IMR-90 (cell line): Measurements from ENCODE around the gene LOXL3. TPM values are rescaled to one million over a fixed set of nuclear protein-coding genes. Genes with fewer than 3 reads are reported as not detected.

Experiments used
- ATAC-seq: fragments of 200-7000 bp; cut with Tn5 transposase; 2 replicates; pipeline ENCODE4 v1.9.1; 2020; ENCODE audit warnings: low read depth, mild to moderate bottlenecking, moderate library complexity
- BruUV-seq: library from RNA; stranded (reverse); fragments of 400-500 nt; replicated peaks from 2 replicates; lab custom pipeline; 2021; lab: Mats Ljungman, UMichigan
- CTCF ChIA-PET: fragments of 300-600 bp; formaldehyde crosslinking; extraction: SDS; loops from one replicate; lab custom pipeline; 2021; ENCODE audit warnings: antibody characterized with exemption; lab: Yijun Ruan, JAX
- POLR2A ChIA-PET: fragments of 300-600 bp; sonication (Branson Sonifier 250); formaldehyde crosslinking; loops from one replicate; lab custom pipeline; 2022; ENCODE audit warnings: antibody characterized with exemption; ENCODE audit not compliant: unreplicated experiment; lab: Charles Lee
- DNase-seq: peaks from one replicate; pipeline ENCODE4 v3.0.0; 2013
- H2AFZ ChIP-seq: replicated peaks from 2 replicates; pipeline ENCODE3; 2013; ENCODE audit warnings: low read length, mild to moderate bottlenecking; ENCODE audit not compliant: poor library complexity
- H2AK5ac ChIP-seq: 2 replicates; pipeline ENCODE4 v1.6.1; 2013; ENCODE audit warnings: low read depth, low read length, inconsistent platforms
- H2AK9ac ChIP-seq: replicated peaks from 2 replicates; pipeline ENCODE3; 2013; ENCODE audit warnings: mild to moderate bottlenecking, low read depth, low read length, moderate library complexity; ENCODE audit not compliant: poor library complexity
- H2BK120ac ChIP-seq: 2 replicates; pipeline ENCODE4 v1.6.1; 2013; ENCODE audit warnings: low read depth, low read length, inconsistent platforms
- H2BK15ac ChIP-seq: 3 replicates; pipeline ENCODE4 v1.6.1; 2013; ENCODE audit warnings: low read depth, low read length, inconsistent platforms
- H2BK20ac ChIP-seq: 2 replicates; pipeline ENCODE4 v1.6.1; 2013; ENCODE audit warnings: low read depth, mild to moderate bottlenecking, inconsistent platforms, low read length, moderate library complexity
- H2BK5ac ChIP-seq: 2 replicates; pipeline ENCODE4 v1.6.1; 2013; ENCODE audit warnings: mild to moderate bottlenecking, low read depth, low read length, inconsistent platforms; ENCODE audit not compliant: poor library complexity, severe bottlenecking
- H3K14ac ChIP-seq: replicated peaks from 2 replicates; pipeline ENCODE4 v1.6.1; 2013; ENCODE audit warnings: low read depth, low read length, inconsistent platforms
- H3K18ac ChIP-seq: 2 replicates; pipeline ENCODE4 v1.6.1; 2013; ENCODE audit warnings: low read depth, low read length, control low read depth
- H3K23ac ChIP-seq: 2 replicates; pipeline ENCODE4 v1.6.1; 2013; ENCODE audit warnings: low read depth, low read length, inconsistent platforms
- H3K27ac ChIP-seq: 2 replicates; pipeline ENCODE4 v1.5.1; 2013; ENCODE audit warnings: mild to moderate bottlenecking, control low read depth, low read length; ENCODE audit not compliant: insufficient read depth
- H3K27me3 ChIP-seq: 2 replicates; pipeline ENCODE4 v1.6.1; 2013; ENCODE audit warnings: low read length; ENCODE audit not compliant: control insufficient read depth, insufficient read depth
- H3K36me3 ChIP-seq: 2 replicates; pipeline ENCODE4 v1.6.1; 2013; ENCODE audit warnings: low read length, mixed read lengths; ENCODE audit not compliant: control insufficient read depth, insufficient read depth
- H3K4ac ChIP-seq: 2 replicates; pipeline ENCODE4 v1.6.1; 2013; ENCODE audit warnings: low read depth, low read length, inconsistent platforms
- H3K4me1 ChIP-seq: 2 replicates; pipeline ENCODE4 v1.6.1; 2013; ENCODE audit warnings: low read length, mixed read lengths; ENCODE audit not compliant: control insufficient read depth, insufficient read depth
- H3K4me2 ChIP-seq: 2 replicates; pipeline ENCODE4 v1.6.1; 2013; ENCODE audit warnings: low read depth, mild to moderate bottlenecking, control low read depth, low read length, moderate library complexity
- H3K4me3 ChIP-seq: 2 replicates; pipeline ENCODE4 v1.5.1; 2013; ENCODE audit warnings: low read depth, mild to moderate bottlenecking, control low read depth, low read length, moderate library complexity; ENCODE audit not compliant: insufficient read depth
- H3K56ac ChIP-seq: 2 replicates; pipeline ENCODE4 v1.6.1; 2013; ENCODE audit warnings: low read length, inconsistent platforms; ENCODE audit not compliant: insufficient read depth; ENCODE audit errors: extremely low read depth
- H3K79me1 ChIP-seq, 2 experiments: 2 replicates each; pipeline ENCODE4 v1.6.1; 2013; ENCODE audit warnings: low read length in 2 of 2, inconsistent platforms in 1 of 2, low read depth in 1 of 2
- H3K9ac ChIP-seq: 2 replicates; pipeline ENCODE4 v1.6.1; 2013; ENCODE audit warnings: low read depth, low read length, control low read depth
- H3K9me1 ChIP-seq: 2 replicates; pipeline ENCODE4 v1.6.1; 2013; ENCODE audit warnings: low read length, inconsistent platforms; ENCODE audit not compliant: insufficient read depth
- H3K9me3 ChIP-seq: 2 replicates; pipeline ENCODE4 v1.6.1; 2013; ENCODE audit warnings: low read length; ENCODE audit not compliant: control insufficient read depth, insufficient read depth
- H4K20me1 ChIP-seq: 2 replicates; pipeline ENCODE4 v1.6.1; 2013; ENCODE audit warnings: low read length, inconsistent platforms; ENCODE audit not compliant: insufficient read depth
- H4K5ac ChIP-seq: 2 replicates; pipeline ENCODE4 v1.6.1; 2013; ENCODE audit warnings: mild to moderate bottlenecking, low read depth, low read length, control low read depth
- H4K8ac ChIP-seq, 2 experiments: 2 replicates each; pipeline ENCODE4 v1.6.1; 2013; ENCODE audit warnings: low read depth in 2 of 2, low read length in 2 of 2, control low read depth in 1 of 2, inconsistent platforms in 1 of 2
- H4K91ac ChIP-seq: 2 replicates; pipeline ENCODE4 v1.6.1; 2013; ENCODE audit warnings: low read depth, low read length, inconsistent platforms; ENCODE audit not compliant: insufficient read depth
- BHLHE40 ChIP-seq: fragments of 150-350 bp; IDR thresholded peaks from 2 replicates; pipeline ENCODE4 v1.6.1; 2016; ENCODE audit warnings: mild to moderate bottlenecking, low read depth, low read length
- CHD1 ChIP-seq: IDR thresholded peaks from 2 replicates; pipeline ENCODE4 v1.6.1; 2012; ENCODE audit warnings: low read depth, low read length, improper control_type of control experiment
- MAFK ChIP-seq: IDR thresholded peaks from 2 replicates; pipeline ENCODE4 v1.6.1; 2012; ENCODE audit warnings: low read depth, low read length, improper control_type of control experiment
- MAZ ChIP-seq: IDR thresholded peaks from 2 replicates; pipeline ENCODE4 v1.6.1; 2012; ENCODE audit warnings: low read depth, mild to moderate bottlenecking, low read length, improper control_type of control experiment, moderate library complexity, borderline replicate concordance
- RCOR1 ChIP-seq: IDR thresholded peaks from 2 replicates; pipeline ENCODE4 v1.6.1; 2012; ENCODE audit warnings: mild to moderate bottlenecking, low read length, improper control_type of control experiment; ENCODE audit not compliant: insufficient replicate concordance
- SMC3 ChIP-seq: fragments of 150-350 bp; IDR thresholded peaks from 2 replicates; pipeline ENCODE4 v1.6.1; 2016; ENCODE audit warnings: low read depth, mild to moderate bottlenecking, antibody characterized with exemption, low read length, moderate library complexity
- WGBS, 2 experiments: methylation state at CpG; one replicate each; pipeline versions ENCODE4 v1.1.5 to v1.1.7; 2013; ENCODE audit warnings: missing lambda C conversion rate in 2 of 2; ENCODE audit not compliant: insufficient read length in 1 of 2; ENCODE audit errors: extremely low coverage in 2 of 2; 5-methylcytosine and 5-hydroxymethylcytosine counted together
- dilution Hi-C: fragments of 300-500 bp; cut with HindIII; formaldehyde crosslinking; loops from one replicate; pipeline ENCODE4 v1.14.3; 2018; ENCODE audit warnings: low sequenced_read_pairs; ENCODE audit not compliant: unreplicated experiment
- in situ Hi-C: fragments of 300-500 bp; cut with MboI; formaldehyde crosslinking; loops from 3 replicates; pipeline ENCODE4 v1.14.3; 2019; ENCODE audit warnings: low sequenced_read_pairs, inconsistent platforms, mixed read lengths
- intact Hi-C: fragments of 100-400 bp; cut with micrococcal nuclease; formaldehyde crosslinking; loops from 2 replicates; pipeline ENCODE4 v1.10.0; 2022
- polyA plus RNA-seq, 3 experiments: library from polyadenylated mRNA; depleted of rRNA; stranded (reverse); fragments of >200 nt; gene quantifications; 2 replicates each; pipeline ENCODE4 v1.2.3, GENCODE V29; 2012; ENCODE audit warnings: low replicate concordance in 1 of 3
- total RNA-seq: library from RNA; depleted of rRNA; stranded (reverse); fragments of >200 nt; gene quantifications from 2 replicates; pipeline ENCODE4 v1.2.3, GENCODE V29; 2012
- TF ChIP-seq, protein P1 (sequence below): fragments of 150-350 bp; IDR thresholded peaks from 2 replicates; pipeline ENCODE4 v1.6.1; 2016; ENCODE audit warnings: low read depth, mild to moderate bottlenecking, low read length, moderate library complexity, borderline replicate concordance

Gene LOXL3
- total and polyA plus RNA-seq, 2 of the 4 experiments (the other 2 are of a cell fraction): 17.9 to 23.4 TPM

DNA sequence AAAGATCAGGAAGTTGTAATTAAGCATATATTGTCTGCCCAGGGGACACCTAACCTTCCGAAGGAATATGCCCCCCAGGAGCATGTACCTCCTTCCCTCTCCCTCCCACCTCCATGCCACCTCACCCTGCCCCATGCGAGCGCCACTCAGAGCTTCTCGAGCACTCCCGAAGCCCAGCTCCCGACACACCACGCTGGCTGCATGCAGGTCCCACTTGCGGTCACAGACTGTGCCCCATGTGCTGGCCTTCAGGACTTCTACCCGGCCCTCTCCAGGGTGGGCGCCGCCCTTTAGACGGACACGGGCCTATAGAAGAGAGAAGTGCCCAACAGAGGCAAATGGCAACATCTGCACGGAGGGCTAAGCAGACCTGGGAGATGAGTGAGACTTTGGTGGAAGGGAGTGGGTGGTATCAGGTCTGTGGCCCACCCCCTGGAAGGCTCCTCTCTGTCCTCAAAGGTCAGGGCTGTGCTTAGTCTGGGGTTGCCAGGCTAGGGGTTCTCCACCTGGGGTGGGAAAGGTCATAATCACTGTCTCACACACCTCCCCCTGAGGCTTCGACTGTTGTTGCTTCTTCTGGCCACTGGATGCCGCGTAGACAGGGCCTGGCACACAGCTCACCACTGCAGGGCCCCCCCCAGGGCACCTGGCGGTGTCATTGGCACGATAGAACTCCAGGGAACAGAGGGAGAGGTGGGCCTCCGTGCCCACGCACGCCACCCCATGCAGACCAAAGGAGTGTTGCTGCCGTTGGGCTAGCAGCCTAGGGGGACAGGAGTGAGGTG lies 17.4 kb downstream of the LOXL3 start (continued):
- no peak for TF ChIP-seq MAFK

DNA sequence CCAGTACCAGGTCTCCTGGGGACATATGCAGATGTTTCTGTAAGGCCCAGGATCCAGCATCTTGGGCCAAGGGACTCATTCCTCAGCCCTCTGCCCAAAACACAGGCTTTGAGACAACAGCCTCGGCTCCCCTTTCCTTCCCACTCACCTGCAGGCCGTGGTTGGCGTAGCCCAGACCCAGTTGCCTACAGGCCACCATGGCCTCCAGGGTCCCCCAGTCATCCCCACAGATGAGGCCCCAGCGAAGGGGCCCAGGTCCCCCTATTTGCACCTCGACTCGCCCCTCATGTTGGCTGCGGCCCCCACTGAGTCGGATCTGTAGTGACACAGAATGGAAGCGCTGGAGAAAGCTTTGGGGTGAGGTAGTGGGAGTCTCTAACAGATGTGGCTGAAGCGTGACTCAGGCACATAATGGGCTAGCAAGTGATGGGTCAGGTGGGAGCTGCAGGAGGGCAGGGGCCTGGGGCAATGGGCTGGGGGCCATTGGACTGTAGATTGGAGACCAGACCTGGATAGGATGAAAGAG lies 18.2 kb downstream of the LOXL3 start:
- Histone ChIP-seq H3K9me3 (no peaks in the 10 kb centered on the region), H2AK9ac (no peak overlapping the region), H3K4me1 (peaks cover 7% of the 10 kb centered on the region), H3K4me2 (no peak overlapping the region), H3K14ac (no peak overlapping the region), H2BK120ac (no peak overlapping the region), H4K20me1 (no peaks in the 10 kb centered on the region), H3K4me3 (no peak overlapping the region), H3K23ac (no peak overlapping the region), H3K27ac (no peak overlapping the region), H2BK20ac (no peak overlapping the region), H3K36me3 (peaks cover 29% of the 10 kb centered on the region), H3K27me3 (no peaks in the 10 kb centered on the region), H3K9me1 (peaks cover 9% of the 10 kb centered on the region), H3K56ac (no peak overlapping the region), H4K8ac (no peak overlapping the region), H3K9ac (no peak overlapping the region), H3K4ac (no peak overlapping the region), H2BK5ac (no peak overlapping the region), H3K18ac (no peak overlapping the region), H2AK5ac (no peak overlapping the region), H4K91ac (no peak overlapping the region), H3K79me1 (peaks cover 14 to 19% of the 10 kb centered on the region in 2 experiments), H4K5ac (no peak overlapping the region), H2BK15ac (no peak overlapping the region), H2AFZ (no peak overlapping the region)
- in situ Hi-C loops (no loop called here), intact Hi-C loops (no loop called here), dilution Hi-C loops (no loop called here)
- ATAC-seq (no peak), DNase-seq (no peak)
- 96% methylated on average over 4 of the region's 10 CpGs; no CpG with 5 or more reads in 1 of the 2 experiments for WGBS, 2 experiments
- BruUV-seq: no TSS peak
- ChIA-PET POLR2A (no interaction called here), CTCF (no interaction called here)
- TF ChIP-seq CHD1 (no peak), MAZ (no peak), BHLHE40 (no peak), RCOR1 (no peak), SMC3 (no peak)
- TF ChIP-seq, protein P1, sequence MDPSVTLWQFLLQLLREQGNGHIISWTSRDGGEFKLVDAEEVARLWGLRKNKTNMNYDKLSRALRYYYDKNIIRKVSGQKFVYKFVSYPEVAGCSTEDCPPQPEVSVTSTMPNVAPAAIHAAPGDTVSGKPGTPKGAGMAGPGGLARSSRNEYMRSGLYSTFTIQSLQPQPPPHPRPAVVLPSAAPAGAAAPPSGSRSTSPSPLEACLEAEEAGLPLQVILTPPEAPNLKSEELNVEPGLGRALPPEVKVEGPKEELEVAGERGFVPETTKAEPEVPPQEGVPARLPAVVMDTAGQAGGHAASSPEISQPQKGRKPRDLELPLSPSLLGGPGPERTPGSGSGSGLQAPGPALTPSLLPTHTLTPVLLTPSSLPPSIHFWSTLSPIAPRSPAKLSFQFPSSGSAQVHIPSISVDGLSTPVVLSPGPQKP: no peak
